C4-2B (cell line): ENCODE measurements around the gene IGSF5.

ENCODE experiments used
- ZFX ChIP-seq: fragments of 450-650 bp; IDR thresholded peaks from 2 replicates; pipeline ENCODE4 v1.6.1; 2017
- TF ChIP-seq, protein P1 (sequence below): fragments of 450-650 bp; conservative IDR thresholded peaks from 2 replicates; pipeline ENCODE4 v1.5.1; 2017; ENCODE audit warnings: mild to moderate bottlenecking

DNA sequence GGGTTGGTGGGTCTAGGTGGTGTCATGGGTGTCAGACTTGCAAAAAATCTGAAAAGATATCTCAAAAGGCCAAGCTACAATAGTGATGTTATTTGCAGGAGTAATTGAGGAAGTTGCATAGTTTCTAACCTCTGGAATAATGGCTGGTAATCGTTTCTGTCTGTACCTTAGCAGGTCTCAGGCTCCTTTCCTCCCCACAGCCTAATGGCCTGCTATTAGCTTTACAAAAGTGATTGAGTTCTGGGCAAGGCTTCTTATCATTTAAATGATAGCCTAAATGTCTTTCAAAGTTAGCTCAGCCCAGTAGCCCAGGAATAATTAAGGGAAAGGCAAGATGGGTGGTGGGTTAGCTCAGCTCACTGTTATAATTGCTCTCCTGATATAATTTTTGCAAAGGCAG, 37.7 kb upstream of the IGSF5 start:
- TF ChIP-seq, protein P1, sequence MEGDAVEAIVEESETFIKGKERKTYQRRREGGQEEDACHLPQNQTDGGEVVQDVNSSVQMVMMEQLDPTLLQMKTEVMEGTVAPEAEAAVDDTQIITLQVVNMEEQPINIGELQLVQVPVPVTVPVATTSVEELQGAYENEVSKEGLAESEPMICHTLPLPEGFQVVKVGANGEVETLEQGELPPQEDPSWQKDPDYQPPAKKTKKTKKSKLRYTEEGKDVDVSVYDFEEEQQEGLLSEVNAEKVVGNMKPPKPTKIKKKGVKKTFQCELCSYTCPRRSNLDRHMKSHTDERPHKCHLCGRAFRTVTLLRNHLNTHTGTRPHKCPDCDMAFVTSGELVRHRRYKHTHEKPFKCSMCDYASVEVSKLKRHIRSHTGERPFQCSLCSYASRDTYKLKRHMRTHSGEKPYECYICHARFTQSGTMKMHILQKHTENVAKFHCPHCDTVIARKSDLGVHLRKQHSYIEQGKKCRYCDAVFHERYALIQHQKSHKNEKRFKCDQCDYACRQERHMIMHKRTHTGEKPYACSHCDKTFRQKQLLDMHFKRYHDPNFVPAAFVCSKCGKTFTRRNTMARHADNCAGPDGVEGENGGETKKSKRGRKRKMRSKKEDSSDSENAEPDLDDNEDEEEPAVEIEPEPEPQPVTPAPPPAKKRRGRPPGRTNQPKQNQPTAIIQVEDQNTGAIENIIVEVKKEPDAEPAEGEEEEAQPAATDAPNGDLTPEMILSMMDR, result no peak
- TF ChIP-seq ZFX, result no peak
